Measurements from ENCODE around the gene POU3F3. TPM values are rescaled to one million over a fixed set of nuclear protein-coding genes. Genes with fewer than 3 reads are reported as not detected.

The POU3F3 gene
- total and polyA plus RNA-seq, 2 of the 8 experiments (the other 6 are each of a cell fraction or from before 2014, with no cell fraction given): 0.09 TPM; not detected in 1

GRCh38 chr2:104860451-104860790, 6.5 kb downstream of the POU3F3 start:
- FAIRE-seq (no peak), DNase-seq (ENCODE audit: low read depth in 1 of 2, low spot score in 2 of 2) (no peak)
- H2BK5ac ChIP-seq (ENCODE audit: low read depth, low read length): no peak overlapping the region
- H2BK20ac ChIP-seq (ENCODE audit: low read length): 0 out of 2 replicates have a peak overlapping the region, but pooled peaks have one; percentile 48
- no peak overlapping the region for H3K27ac ChIP-seq (ENCODE audit: low read depth, low read length)
- no peak overlapping the region for H3K56ac ChIP-seq (replicated peaks; ENCODE audit: insufficient read length, low read depth, low read length)
- H3K4me1 ChIP-seq (replicated peaks in 1 of 4; ENCODE audit: control insufficient read depth in 3 of 4, insufficient read depth in 4 of 4, low read length in 3 of 4): peaks cover 7 to 33% (median 18%) of the 10 kb centered on the region in 4 experiments; a peak in 6 of 7 replicates
- ChIA-PET CTCF (ENCODE audit: partially characterized antibody) (interaction anchor here (1.1 to 5.0 kb wide), 6 partner anchors 7 to 128 kb away, joined by 3 to 60 read pairs (median 8); no protein-coding TSS in a partner anchor), POLR2A (ENCODE audit: partially characterized antibody) (interaction anchor here (1.3 to 2.8 kb wide), 2 partner anchors 10 to 15 kb away, joined by 5 to 12 read pairs; no protein-coding TSS in a partner anchor)
- no peak overlapping the region for H3K23ac ChIP-seq (ENCODE audit: insufficient read length)
- H4K5ac ChIP-seq (ENCODE audit: insufficient read length, low read depth, low read length): no peak overlapping the region
- peaks cover 0 to 4% (median 0%) of the 10 kb centered on the region in 4 experiments; a peak in 1 of 8 replicates for H3K36me3 ChIP-seq (ENCODE audit: control insufficient read depth in 2 of 4, insufficient read depth in 4 of 4, low read length in 3 of 4)
- WGBS, 2 experiments (ENCODE audit: extremely low coverage in 1 of 2, insufficient coverage in 1 of 2, insufficient read length in 1 of 2, insufficient replicate concordance in 2 of 2, low coverage in 1 of 2, low lambda C conversion rate in 2 of 2, missing lambda C conversion rate in 1 of 2): 4% methylated on average over 4 of the region's 4 CpGs; no CpG with 5 or more reads in 1 of the 2 experiments
- no peak overlapping the region for H3K4ac ChIP-seq (replicated peaks; ENCODE audit: insufficient read length, low read depth, low read length)
- no peak overlapping the region for H2BK15ac ChIP-seq (ENCODE audit: low read length)
- H3K4me2 ChIP-seq (ENCODE audit: insufficient read depth in 1 of 2, low read depth in 2 of 2, low read length in 2 of 2): no peak overlapping the region
- H3K9ac ChIP-seq (replicated peaks in 1 of 4; ENCODE audit: extremely low read depth in 1 of 4, low read depth in 3 of 4, low read length in 3 of 4): no peak overlapping the region
- no peak overlapping the region for H2BK12ac ChIP-seq (ENCODE audit: low read depth, low read length)
- no peak overlapping the region for H3K4me3 ChIP-seq (ENCODE audit: extremely low read depth in 1 of 4, insufficient read depth in 2 of 4, low read depth in 3 of 4, low read length in 4 of 4)
- H2AFZ ChIP-seq (ENCODE audit: low read length): no peak overlapping the region
- H4K20me1 ChIP-seq (replicated peaks in 1 of 2; ENCODE audit: control insufficient read depth in 1 of 2, insufficient read depth in 2 of 2, low read length in 2 of 2): peaks cover 14 to 25% of the 10 kb centered on the region in 2 experiments
- no peak overlapping the region for H3K14ac ChIP-seq (ENCODE audit: insufficient read length)
- no peak overlapping the region for H3K18ac ChIP-seq (ENCODE audit: extremely low read depth, low read length)
- no peak overlapping the region for H2BK120ac ChIP-seq (replicated peaks; ENCODE audit: low read depth, low read length)
- H4K8ac ChIP-seq (ENCODE audit: extremely low read depth, insufficient read depth, low read length): no peak overlapping the region
- H3K27me3 ChIP-seq (replicated peaks in 1 of 4; ENCODE audit: control insufficient read depth in 3 of 4, extremely low read depth in 1 of 4, insufficient read depth in 3 of 4, low read length in 3 of 4): peaks cover 73 to 95% (median 85%) of the 10 kb centered on the region in 4 experiments
- no peaks in the 10 kb centered on the region for H3K79me2 ChIP-seq (ENCODE audit: control insufficient read depth in 1 of 2, insufficient read depth in 2 of 2, low read length in 2 of 2)
- no peak overlapping the region for H2AK5ac ChIP-seq (ENCODE audit: low read depth, low read length)
- no peaks in the 10 kb centered on the region for H3K9me3 ChIP-seq (ENCODE audit: insufficient read depth in 2 of 2, low read depth in 1 of 2, low read length in 1 of 2)
- peaks cover 5% of the 10 kb centered on the region for H3K23me2 ChIP-seq (ENCODE audit: low read depth, low read length)
- H4K91ac ChIP-seq (replicated peaks; ENCODE audit: insufficient read length, low read length): no peak overlapping the region
- no peaks in the 10 kb centered on the region for H3K79me1 ChIP-seq (ENCODE audit: low read depth, low read length)
- TF ChIP-seq NANOG (IDR thresholded peaks at IDR 0.05; ENCODE audit: insufficient read depth, low read depth, low read length, poor library complexity, severe bottlenecking) (no peak), TCF12 (IDR thresholded peaks at IDR 0.05; ENCODE audit: low read depth, low read length) (0 out of 2 replicates have a peak, but pooled peaks have one; percentile 41), RNF2 (IDR thresholded peaks at IDR 0.05; ENCODE audit: borderline replicate concordance, low read depth, low read length, missing control alignments, poor library complexity, severe bottlenecking) (peak; percentile 82), POU5F1 (IDR thresholded peaks at IDR 0.05; ENCODE audit: low read depth, low read length) (no peak), ZNF274 (IDR thresholded peaks at IDR 0.05; ENCODE audit: borderline replicate concordance, extremely low read depth, low read length) (no peak), TAF7 (optimal IDR thresholded peaks at IDR 0.05; ENCODE audit: borderline replicate concordance, low read depth, low read length) (no peak)
